Stimulated activated CD4-positive, alpha-beta T cell treated with anti-CD3 and anti-CD28 coated beads, TNF-alpha, amount 100 ng/mL, for 24 hours (primary cell): ENCODE data around the gene MAGEC3.
"Not testable (repeated sequence)": the region's sequence is repeated elsewhere in the genome, so short reads cannot be mapped to it uniquely, and the experiment has no call there.

Experiments
- DNase-seq, 3 experiments: peaks; one replicate each; pipeline ENCODE4 v3.0.0-alpha.2; 2020; ENCODE audit warnings: low read depth in 3 of 3

MAGEC3 gene, protein sequence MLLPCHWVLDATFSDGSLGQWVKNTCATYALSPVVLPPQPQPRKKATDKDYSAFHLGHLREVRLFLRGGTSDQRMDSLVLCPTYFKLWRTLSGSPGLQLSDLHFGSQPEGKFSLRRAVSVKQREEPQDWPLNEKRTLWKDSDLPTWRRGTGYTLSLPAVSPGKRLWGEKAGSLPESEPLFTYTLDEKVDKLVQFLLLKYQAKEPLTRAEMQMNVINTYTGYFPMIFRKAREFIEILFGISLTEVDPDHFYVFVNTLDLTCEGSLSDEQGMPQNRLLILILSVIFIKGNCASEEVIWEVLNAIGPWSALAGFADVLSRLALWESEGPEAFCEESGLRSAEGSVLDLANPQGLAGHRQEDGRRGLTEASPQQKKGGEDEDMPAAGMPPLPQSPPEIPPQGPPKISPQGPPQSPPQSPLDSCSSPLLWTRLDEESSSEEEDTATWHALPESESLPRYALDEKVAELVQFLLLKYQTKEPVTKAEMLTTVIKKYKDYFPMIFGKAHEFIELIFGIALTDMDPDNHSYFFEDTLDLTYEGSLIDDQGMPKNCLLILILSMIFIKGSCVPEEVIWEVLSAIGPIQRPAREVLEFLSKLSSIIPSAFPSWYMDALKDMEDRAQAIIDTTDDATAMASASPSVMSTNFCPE

DNA sequence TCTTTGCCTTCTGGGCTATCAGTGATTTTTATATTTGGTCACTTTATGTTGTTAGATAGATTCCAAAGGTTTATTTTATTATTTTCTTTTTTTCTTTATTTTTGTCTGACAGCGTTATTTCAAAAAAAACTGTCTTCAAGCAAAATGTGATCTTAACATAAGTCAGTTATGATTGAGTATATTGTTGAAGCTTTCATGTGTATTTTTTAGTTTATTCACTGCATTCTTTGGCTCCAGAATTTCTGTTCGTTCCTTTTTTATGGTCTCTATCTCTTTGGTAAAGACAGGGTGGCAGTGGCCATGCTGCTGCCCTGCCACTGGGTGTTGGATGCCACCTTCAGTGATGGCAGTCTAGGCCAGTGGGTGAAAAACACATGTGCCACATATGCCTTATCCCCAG lies at the start of gene MAGEC3:
Gene MAGEC3 (plus strand): TSS at position 301 of the 400 bp plus-strand sequence. CDS start 0 bp downstream, at position 301.
- no peak for DNase-seq

DNA sequence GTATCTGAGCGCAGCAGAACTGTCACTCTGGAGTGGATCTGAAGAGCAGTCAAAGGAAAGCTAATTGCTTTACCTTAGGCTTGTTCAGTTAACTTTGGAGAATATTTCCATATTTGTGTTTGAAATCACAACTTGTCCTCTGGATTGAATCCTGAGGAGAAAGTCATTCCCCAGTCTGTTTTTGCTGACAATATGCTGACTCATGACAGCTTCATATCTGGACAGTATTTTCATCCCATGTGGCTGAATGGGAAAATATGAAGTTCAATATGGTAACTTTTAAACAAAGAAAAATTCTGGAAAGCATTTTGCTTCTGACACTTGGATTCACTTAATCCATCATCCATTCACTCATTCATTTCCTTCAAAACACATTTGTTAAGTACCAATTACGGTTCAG lies 46.3 kb upstream of the MAGEC3 start:
- no peak for DNase-seq

DNA sequence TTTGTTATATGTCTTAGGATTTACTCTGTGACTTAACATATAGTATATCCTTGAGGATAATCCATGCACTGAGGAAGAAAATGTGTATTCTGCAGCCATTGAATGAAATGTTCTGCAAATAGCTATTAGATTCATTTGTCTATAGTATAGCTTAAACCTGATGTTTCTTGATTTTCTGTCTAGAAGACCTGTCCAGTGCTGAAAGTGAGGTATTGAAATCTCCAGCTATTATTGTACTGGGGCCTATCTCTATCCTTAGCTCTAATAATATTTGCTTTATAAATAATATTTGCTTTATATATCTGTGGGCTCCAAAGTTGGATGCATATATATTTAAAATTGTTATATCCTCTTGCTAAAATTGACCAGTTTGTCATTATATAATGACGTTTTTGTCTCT lies 26.7 kb upstream of the MAGEC3 start:
- DNase-seq, result no peak

DNA sequence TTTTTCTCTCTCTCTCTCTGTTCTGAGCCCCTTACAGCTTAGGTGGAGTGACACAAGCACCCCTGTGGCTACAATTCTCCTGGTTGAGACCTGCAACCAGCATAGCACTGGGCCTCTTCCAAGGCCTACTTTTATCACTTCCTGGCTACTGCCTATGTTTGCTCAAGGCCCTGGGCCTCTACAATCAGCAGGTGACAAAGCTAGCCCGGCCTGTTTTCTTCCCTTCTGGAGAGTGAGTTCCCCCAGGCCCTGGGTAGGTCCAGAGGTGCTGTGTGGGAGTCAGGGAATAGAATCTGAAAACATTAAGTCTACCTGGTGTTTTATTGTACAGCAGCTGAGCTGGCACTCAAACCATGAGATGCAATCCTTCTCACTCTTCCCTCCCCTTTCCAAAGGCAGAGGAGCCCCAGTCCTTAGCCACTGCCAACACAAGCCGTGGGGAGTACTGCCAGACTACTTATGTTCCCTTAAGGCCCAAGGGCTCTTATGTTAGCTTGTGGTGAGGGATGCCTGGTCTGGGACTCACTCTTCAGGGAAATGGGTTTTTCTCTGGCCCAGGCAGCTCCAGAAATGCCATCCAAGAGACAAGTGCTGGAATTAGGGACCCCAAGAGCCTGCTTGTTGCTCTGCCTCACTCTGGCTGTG lies 23.8 kb upstream of the MAGEC3 start:
- DNase-seq, result no peak

DNA sequence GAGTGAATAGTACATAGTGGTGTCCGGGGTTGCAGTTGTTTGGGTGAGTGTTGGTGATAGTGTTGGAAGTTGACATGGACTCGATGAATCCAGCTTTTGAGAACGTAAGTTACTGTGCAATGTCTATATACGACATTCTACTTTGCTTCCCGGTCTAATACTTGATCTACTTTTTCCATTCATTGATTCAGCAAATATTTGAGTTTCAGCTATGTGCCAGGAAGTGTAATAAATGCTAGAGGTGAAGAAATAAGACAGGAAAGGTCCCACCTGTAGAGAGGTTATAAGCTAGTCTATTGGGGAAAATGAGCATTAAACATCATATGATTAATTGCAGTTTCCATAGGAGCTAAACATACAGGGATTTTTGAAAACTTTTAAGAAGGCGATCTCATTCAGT lies 22.2 kb upstream of the MAGEC3 start:
- DNase-seq, result no peak

DNA sequence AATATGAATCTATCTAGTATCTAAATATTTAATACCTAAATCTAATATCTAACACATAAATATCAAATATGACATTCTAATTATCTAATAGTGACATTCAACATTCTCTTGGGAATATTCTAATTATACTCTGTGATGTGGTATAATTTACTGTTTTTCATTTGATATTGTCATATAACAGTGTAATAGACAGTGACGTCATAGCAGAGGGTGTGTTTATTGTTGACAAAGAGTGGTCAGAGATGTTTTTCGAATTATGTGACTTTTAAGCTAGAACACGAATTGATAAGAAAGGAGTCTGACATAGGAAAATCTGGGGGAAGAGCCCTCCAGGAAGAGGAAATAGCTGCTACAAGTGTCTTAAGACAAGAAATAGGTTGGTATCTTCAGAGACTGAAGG lies 5.9 kb upstream of the MAGEC3 start:
- DNase-seq, result no peak

DNA sequence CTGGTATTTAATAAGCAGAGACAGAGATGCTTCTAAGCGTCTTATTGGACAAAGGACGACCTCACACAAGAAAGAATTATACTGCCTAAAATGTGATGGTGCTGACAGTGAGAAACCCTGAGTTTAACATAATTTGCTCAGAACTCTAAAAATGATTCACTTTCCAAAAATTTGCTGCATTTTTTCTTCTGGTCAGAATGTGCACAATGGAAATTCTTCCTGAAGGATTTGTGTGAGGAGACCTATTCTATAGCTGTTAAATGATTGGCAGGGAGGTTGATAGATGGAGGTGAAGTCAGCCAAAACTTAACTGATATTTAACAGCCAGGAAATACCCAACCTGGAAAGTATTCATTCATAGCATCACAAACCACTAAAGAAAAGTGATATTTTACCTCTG lies 1.7 kb downstream of the MAGEC3 start:
- DNase-seq, result no peak

DNA sequence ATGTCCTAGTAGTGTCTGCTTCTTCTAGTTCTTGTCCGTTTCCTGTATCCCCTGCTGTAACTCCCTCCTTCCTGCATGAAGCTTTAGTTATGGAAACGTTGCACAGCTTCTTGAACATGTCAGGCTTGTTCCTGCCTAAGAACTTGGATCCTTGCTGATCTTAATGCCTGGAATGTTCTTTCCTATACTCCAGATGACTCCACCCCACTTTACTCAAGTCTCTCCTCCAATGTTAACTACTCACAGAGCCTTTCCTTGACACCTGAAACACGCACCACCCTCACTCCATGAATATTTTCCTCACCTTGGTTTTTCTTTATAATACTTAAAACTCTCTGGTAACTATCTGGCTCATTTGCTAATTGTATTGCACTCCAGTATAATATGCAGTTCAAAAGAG lies 19.4 kb downstream of the MAGEC3 start:
- no peak for DNase-seq

DNA sequence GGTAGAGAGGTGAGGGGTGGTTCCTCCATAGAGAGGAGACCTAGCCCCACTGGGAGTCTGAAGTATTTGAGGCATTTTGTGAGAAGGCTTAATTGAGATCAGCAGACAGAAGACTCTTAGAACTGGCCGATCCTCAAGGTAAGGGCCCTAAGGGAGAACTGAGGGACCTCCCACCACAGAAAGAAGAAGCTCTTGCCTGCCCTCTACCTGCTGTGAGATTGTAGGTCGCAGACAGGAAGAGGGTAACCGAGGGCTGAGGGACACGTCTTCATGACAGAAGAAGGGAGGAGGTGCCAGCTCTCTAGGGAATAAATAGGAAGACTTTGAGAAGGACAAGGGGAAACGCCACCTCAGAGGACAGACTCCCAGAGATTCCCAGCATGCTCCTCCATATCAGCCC lies 41.5 kb downstream of the MAGEC3 start:
- no peak for DNase-seq

DNA sequence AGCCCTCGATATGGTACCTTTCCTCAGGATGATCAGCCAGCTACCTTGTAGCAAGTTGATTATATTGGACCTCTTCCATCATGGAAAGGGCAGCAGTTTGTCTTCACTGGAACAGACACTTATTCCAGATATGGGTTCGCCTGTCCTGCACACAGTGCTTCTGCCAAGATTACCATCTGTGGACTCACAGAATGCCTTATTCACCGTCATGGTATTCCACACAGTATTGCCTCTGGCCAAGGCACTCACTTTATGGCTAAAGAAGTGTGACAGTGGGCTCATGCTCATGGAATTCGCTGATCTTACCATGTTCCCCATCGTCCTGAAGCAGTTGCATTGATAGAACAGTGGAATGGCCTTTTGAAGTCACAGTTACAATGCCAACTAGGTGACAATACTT lies 50.7 kb downstream of the MAGEC3 start:
- not testable (repeated sequence) for DNase-seq

DNA sequence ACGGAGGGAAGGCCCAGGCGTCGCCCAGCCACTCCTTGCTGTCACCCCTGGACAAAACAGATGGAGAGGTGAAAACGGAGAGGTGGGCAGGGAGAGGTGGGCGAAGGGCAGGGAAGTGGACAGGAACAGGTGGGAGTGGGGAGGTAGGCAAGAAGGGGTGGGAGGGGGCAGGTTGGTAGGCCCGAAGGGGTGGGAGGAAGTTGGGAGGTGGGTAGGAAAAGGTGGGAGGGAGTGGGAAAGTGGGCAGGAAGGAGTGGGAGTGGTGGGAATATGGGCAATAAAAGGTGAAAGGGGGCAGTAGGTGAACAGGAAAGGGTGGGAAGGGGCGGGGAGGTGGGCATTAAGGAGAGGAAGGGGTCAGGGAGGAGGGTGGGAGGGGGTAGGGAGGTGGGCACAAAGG lies 56.6 kb downstream of the MAGEC3 start:
- no peak for DNase-seq

DNA sequence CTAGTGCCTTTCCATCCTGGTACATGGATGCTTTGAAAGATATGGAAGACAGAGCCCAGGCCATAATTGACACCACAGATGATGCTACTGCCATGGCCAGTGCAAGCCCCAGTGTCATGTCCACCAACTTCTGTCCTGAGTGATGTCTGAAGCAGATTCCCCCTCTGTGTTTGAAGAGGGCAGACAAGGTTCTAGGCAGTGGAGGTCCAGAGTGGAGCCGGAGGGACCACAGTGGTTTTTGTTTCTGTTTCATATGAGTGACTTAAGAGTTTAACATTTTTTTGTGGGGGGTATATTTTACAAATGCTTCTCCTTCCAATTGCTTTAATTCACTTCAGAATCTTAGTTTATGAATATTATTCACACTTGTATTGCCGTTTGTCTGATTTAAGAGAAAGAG lies 59.6 kb downstream of the MAGEC3 start:
- no peak for DNase-seq

DNA sequence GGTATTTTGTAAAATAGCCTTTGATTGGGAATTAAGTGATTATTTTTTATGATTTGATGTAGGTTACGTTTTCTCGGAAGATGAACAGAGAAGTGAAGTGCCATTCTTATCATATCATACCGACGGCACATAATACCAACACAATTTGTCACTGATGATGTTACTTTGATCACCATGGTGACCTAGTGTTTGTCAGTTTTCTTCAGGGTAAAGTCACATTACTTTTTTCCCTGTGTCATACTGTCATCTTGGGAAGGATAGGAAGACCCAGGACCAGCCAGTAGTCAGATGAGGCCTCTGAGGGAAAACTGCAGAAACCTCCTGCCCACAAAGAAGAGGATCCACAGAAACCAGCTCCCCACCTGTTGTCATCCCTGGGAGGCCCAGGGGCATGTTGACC lies 64.2 kb downstream of the MAGEC3 start:
- DNase-seq, result no peak

DNA sequence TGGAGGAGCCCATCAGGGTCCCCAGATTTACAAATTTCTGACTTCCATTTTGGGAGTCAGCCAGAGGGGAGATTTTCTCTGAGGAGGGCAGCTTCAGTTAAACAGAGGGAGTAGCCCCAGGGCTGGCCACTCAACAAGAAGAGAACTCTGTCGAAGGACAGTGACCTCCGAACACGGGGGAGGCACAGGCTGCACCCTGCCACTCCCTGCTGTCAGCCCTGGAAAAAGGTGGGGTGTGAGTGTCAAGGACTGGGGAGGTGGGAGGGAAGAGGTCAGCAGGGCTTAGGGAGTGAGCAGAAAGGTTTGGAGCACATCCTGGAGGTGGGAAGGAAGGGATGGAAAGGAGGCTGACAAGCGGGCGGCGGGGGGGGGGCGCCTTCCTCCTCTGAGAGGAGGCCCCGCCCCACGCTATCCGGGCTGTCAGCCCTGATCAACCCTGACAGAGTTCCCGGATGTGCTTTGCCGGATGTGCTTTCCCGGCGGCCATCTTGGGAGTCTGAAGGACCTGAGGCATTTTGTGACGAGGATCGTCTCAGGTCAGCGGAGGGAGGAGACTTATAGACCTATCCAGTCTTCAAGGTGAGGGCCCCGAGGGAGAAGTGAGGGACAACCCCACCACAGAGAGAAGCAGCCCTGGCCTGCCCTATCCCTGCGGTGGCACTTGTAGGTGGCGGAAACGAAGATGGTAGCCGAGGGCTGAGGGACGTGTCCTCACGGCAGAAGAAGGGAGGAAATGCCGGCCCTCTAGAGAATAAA lies 65.5 kb downstream of the MAGEC3 start, which contains the start of gene MAGEC1:
Gene MAGEC1 (plus strand): TSS at position 495 of the 756 bp plus-strand sequence. CDS start 1,179 bp downstream, outside the sequence.
- DNase-seq, result no peak

DNA sequence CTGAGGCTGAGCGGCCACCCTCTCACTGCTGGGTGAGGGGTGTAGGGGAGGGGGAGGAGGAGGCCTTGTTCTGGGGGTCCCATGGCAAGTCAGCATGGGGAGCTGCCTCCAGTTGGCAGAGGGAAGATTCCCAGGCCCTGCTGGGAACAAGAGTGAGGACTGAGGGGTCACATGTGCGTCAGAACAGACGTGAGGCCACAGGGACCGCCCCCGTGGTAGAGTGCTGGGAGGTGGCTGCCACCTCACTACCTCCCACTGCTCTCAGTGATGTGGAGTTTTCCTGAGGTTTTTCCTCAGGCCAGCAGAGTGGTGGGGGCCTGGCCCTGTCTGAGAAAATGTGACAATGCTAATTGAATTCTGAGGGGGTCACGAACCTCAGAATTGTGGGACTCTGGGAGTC lies 66.1 kb downstream of the MAGEC3 start:
- DNase-seq, result no peak

DNA sequence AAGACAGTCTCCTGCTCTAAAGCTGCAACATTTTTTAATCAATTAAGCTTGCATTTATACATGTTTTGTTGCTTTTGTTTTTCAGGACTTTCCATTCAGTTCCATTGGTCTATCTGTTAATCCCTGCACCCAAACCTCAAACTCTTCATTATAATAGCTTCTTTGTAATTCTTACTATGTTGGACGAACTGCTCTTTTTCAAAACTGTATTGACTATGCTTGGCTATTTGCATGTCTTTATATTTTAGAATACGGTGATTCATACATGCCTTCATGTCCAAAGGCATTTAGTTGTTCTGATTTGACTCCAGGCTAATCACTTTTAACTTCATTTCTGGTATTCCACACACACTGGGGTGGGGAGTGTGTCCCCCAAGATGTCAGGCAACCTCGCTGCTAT lies 79.7 kb downstream of the MAGEC3 start:
- no peak for DNase-seq

DNA sequence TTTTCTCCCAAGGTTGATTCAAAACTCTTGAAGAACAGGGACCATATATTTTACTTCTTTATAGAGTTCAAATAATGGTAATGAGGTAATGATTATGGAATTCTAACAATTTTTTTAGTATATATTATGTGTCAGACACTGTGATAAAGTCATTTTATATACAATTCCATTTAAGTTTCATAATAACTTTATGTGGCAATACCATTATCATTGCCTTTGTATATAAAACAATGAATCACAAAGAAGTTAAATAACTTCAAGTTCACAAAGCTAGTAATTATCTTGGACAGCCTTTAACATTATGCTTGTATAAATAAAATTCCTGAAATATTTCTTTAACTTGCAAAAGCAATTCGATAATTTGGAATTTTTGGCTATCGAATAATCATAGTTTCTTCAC lies 86.2 kb downstream of the MAGEC3 start:
- no peak for DNase-seq

DNA sequence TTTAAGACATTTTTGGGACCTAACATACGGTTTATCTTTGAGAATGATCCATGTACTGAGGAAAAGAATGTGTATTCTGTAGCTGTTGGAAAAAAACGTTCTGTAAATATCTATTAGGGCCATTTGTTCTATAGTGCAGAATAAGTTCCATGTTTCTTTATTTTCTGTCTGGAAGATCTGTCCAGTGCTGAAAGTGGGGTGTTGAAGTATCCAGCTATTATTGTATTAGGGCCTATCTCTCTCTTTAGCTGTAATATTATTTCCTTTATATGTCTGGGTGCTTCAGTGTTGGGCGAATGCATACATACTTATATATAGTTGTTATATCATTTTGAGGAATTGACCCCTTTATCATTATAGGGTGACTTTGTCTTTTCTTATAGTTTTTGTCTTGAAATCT lies 90.3 kb downstream of the MAGEC3 start:
- DNase-seq, result no peak

DNA sequence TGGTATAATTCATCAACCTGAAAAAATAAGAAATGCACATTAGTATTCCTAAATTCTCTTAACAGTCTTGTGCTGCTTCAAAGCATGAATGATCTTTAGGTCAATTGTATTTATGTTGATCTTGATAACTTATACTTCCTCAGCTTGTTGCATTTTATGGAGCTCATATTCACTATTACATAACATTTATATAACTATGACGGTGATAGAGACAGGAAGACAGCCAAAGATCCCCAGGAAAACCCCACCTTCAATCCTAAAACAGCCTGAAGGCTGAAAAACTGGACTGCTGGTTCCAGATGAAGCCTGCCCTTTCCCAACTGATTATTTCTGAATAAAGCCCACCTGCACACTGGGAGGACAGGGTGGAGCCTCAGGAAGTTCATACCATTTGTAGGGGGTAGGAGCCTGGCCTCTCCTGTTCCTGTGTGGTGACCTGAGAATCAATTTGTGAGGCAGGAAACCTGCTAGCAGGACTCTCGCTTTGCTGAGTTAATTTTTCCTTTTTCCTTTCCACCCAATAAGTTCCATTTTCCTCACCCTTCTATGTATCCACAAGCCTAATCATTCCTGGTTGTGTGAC lies 96.0 kb downstream of the MAGEC3 start:
- DNase-seq, result no peak

DNA sequence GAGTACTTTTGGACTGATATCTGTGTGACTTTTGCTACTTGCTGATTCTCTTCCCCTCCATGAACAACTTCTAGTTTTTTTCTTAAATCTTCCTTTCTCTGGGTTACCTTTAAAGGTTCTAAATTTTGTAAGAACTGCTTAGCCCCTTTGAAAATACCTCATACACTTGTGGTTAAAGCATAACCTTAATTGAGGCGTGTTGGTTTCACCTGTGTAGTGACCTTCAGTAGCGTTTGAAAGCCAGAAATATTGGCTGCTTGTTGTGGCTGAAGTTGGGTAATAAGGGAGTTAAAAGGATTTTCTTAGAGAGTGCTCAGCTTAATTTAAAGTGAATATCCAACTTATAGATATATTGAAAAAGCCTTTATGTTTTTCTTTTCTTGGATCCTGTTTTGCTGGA lies 97.5 kb downstream of the MAGEC3 start:
- no peak for DNase-seq

DNA sequence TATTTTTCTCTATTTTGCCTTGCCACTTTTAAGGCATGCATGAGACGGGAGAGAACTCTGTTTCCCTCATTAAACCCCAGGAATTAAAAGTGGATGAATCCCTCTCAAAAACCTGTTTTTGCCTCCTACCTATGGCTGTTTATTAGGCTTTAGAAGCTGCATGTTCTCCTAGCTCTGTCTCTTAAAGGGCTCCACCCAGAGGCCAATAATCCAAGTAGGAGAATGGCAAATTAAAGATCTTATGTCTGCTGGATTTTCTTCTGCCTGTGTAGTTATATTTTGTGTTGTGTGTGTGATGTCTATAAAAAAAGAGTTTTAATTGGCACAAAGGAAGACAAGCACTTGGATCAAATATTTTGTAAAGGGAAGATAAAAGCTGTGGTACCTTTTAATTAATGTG lies 98.0 kb downstream of the MAGEC3 start:
- DNase-seq, result no peak

DNA sequence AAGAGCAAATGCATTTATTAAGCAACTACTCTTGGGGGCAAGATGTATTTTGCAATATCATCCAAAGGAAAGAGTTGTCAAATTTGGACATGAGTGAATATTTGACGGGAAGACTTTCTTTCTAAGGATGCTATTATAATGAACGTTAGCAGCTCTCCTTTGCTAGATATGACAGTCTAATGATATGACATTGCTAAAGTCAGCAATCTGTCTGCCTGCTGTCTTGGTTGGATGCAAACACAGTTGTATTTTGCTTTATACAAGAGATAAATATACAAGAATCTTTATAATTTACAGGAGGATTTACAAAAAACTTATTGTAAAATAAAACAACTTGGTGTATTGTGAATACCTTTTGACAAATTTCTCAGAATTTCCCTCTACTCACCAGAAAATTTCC lies 103.1 kb downstream of the MAGEC3 start:
- no peak for DNase-seq
